Loucy (cell line): ENCODE measurements around the gene CTIF.

ENCODE experiments used
- H2AFZ ChIP-seq: fragments of 200-600 bp; sonication (generic); 2 replicates; pipeline ENCODE4 v1.6.0; 2016; ENCODE audit warnings: antibody characterized with exemption, mild to moderate bottlenecking, low read length, moderate library complexity
- H3F3A ChIP-seq: fragments of 200-600 bp; 2 replicates; pipeline ENCODE4 v1.6.0; 2016; ENCODE audit warnings: antibody characterized with exemption, low read depth, mild to moderate bottlenecking
- H3K27me3 ChIP-seq: fragments of 200-600 bp; sonication (generic); 2 replicates; pipeline ENCODE4 v1.6.1; 2014; ENCODE audit warnings: low read length, mild to moderate bottlenecking; ENCODE audit not compliant: insufficient read depth, poor library complexity, severe bottlenecking
- H3K36me3 ChIP-seq: fragments of 200-600 bp; sonication (generic); 2 replicates; pipeline ENCODE4 v1.6.1; 2016; ENCODE audit warnings: low read length; ENCODE audit not compliant: insufficient read depth
- H3K4me1 ChIP-seq: fragments of 200-600 bp; sonication (generic); 2 replicates; pipeline ENCODE4 v1.5.1; 2014; ENCODE audit warnings: low read length, mild to moderate bottlenecking; ENCODE audit not compliant: insufficient read depth, poor library complexity, severe bottlenecking
- H3K4me2 ChIP-seq: fragments of 200-600 bp; sonication (generic); 2 replicates; pipeline ENCODE4 v1.6.0; 2014; ENCODE audit warnings: antibody characterized with exemption, low read length, low read depth, mild to moderate bottlenecking; ENCODE audit not compliant: poor library complexity, severe bottlenecking
- H3K4me3 ChIP-seq: fragments of 200-600 bp; sonication (generic); 2 replicates; pipeline ENCODE4 v1.5.1; 2014; ENCODE audit warnings: low read length, mild to moderate bottlenecking, mixed read lengths; ENCODE audit not compliant: poor library complexity, severe bottlenecking
- H3K79me2 ChIP-seq: fragments of 200-600 bp; sonication (generic); 2 replicates; pipeline ENCODE4 v1.6.1; 2014; ENCODE audit warnings: low read length; ENCODE audit not compliant: insufficient read depth
- H3K9ac ChIP-seq: fragments of 200-600 bp; sonication (generic); 2 replicates; pipeline ENCODE4 v1.6.0; 2014; ENCODE audit warnings: mild to moderate bottlenecking, low read depth, low read length, moderate library complexity; ENCODE audit not compliant: poor library complexity, severe bottlenecking
- H3K9me2 ChIP-seq: fragments of 200-600 bp; sonication (generic); replicated peaks from 2 replicates; pipeline ENCODE4 v1.6.1; 2016; ENCODE audit warnings: low read depth, low read length, mixed read lengths
- H3K9me3 ChIP-seq: fragments of 200-600 bp; sonication (generic); 2 replicates; pipeline ENCODE4 v1.6.1; 2014; ENCODE audit warnings: mild to moderate bottlenecking, antibody characterized with exemption, low read length, low read depth; ENCODE audit not compliant: insufficient read depth
- H4K20me1 ChIP-seq: fragments of 200-600 bp; sonication (generic); 2 replicates; pipeline ENCODE4 v1.6.0; 2014; ENCODE audit warnings: antibody characterized with exemption, low read length, mild to moderate bottlenecking; ENCODE audit not compliant: insufficient read depth, poor library complexity, severe bottlenecking
- CTCF ChIP-seq: fragments of 200-600 bp; sonication (generic); conservative IDR thresholded peaks from 2 replicates; pipeline ENCODE4 v1.5.1; 2014; ENCODE audit warnings: mild to moderate bottlenecking, antibody characterized with exemption, low read length
- EZH2phosphoT487 ChIP-seq: fragments of 200-600 bp; IDR thresholded peaks from 2 replicates; pipeline ENCODE4 v1.6.1; 2018; ENCODE audit warnings: antibody characterized with exemption, mild to moderate bottlenecking, moderate library complexity, borderline replicate concordance

Gene CTIF

GRCh38 chr18:48541747-48542400 lies 3.0 kb downstream of the CTIF start:
- H3K79me2 ChIP-seq: peaks cover 44% of the 10 kb centered on the region; the same call in 1 of the 2 replicates
- no peak for TF ChIP-seq EZH2phosphoT487
- no peak for TF ChIP-seq CTCF
- H3K4me2 ChIP-seq: peak overlapping the region; percentile 71
- H3K9me2 ChIP-seq: no peaks in the 10 kb centered on the region
- peaks cover 66% of the 10 kb centered on the region for H3K4me1 ChIP-seq
- H3K36me3 ChIP-seq: no peaks in the 10 kb centered on the region
- peaks cover 19% of the 10 kb centered on the region for H4K20me1 ChIP-seq
- H3F3A ChIP-seq: peaks cover 10% of the 10 kb centered on the region; the same call in 1 of the 2 replicates
- no peak overlapping the region for H3K9ac ChIP-seq
- no peak overlapping the region for H3K4me3 ChIP-seq
- H3K27me3 ChIP-seq: no peaks in the 10 kb centered on the region
- H3K9me3 ChIP-seq: no peaks in the 10 kb centered on the region
- H2AFZ ChIP-seq: no peak overlapping the region

- Histone ChIP-seq H3K79me2 (peaks cover 44% of the 10 kb centered on the region; the same call in 1 of the 2 replicates), H3K27me3 (no peaks in the 10 kb centered on the region), H3K4me1 (peaks cover 74% of the 10 kb centered on the region), H3K9me3 (no peaks in the 10 kb centered on the region), H3K4me2 (peak overlapping the region; percentile 71), H3K9ac (peak overlapping the region; percentile 24), H3K9me2 (no peaks in the 10 kb centered on the region), H3K4me3 (peak overlapping the region; percentile 54), H4K20me1 (peaks cover 19% of the 10 kb centered on the region), H2AFZ (no peak overlapping the region), H3F3A (peaks cover 10% of the 10 kb centered on the region; the same call in 1 of the 2 replicates), H3K36me3 (no peaks in the 10 kb centered on the region)
- TF ChIP-seq CTCF: 0 out of 2 replicates have a peak, but pooled peaks have one; percentile 12
- TF ChIP-seq EZH2phosphoT487: no peak
Measured at GRCh38 chr18:48542513-48543181, 3.8 kb downstream of the CTIF start.

- Histone ChIP-seq H3K4me1 (peaks cover 80% of the 10 kb centered on the region), H3F3A (peaks cover 10% of the 10 kb centered on the region; the same call in 1 of the 2 replicates), H3K9ac (peak overlapping the region; percentile 24), H3K79me2 (peaks cover 44% of the 10 kb centered on the region; the same call in 1 of the 2 replicates), H3K36me3 (no peaks in the 10 kb centered on the region), H3K4me3 (peak overlapping the region; percentile 54), H2AFZ (no peak overlapping the region), H3K9me2 (no peaks in the 10 kb centered on the region), H3K4me2 (peak overlapping the region; percentile 71), H3K9me3 (no peaks in the 10 kb centered on the region), H3K27me3 (no peaks in the 10 kb centered on the region), H4K20me1 (peaks cover 19% of the 10 kb centered on the region)
- TF ChIP-seq CTCF (no peak), EZH2phosphoT487 (no peak)
Measured at GRCh38 chr18:48543228-48543627, 4.4 kb downstream of the CTIF start.
